ENCODE measurements around the gene LAMB4.

DNA sequence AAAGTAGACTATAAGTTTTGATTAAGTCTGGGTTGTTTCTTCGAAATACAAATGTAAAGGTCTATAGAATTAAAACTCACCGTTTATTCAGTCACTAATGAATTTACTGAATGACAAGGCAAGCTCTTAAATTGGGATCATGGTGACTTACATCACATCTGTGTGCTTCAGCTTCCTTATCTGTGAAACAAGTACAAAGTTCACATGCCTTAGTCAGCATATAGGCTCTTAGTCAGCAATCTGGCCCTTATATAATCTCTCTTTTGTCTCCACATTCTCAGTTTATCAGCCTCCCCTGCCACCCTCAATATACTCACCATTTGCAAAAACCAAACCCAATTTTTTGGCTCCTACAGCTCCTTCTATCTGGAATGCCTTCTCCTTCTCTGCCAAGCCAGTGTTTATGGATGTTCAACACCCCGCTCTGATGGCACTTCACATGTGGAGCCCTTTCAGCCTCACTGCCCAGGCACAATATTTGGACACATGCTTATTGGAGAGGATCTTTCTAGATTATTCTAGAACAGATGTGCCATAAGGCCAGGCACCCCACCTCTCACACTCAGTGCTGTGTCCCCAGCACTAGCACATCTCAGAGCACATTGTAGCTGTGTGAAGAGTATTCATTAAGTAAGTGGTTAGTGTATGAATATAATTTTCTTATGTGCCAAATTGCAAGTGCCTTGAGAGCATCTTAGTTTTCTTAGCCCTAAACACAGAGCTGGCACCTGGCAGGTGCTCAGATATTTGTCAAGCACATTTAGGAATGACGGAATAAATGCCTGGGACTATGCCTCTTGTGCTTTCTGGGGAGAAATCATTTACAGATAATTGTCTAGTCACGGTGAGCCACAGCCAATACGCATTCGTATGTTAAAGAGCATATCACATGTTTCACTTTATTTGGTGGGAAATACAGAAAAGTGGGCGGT, 117.4 kb downstream of the LAMB4 start:
- no peak for TF ChIP-seq TAF1 (IDR thresholded peaks at IDR 0.05; ENCODE audit: borderline replicate concordance, low read depth, low read length)
- TF ChIP-seq SMC3 (IDR thresholded peaks at IDR 0.05; ENCODE audit: low read depth, low read length): no peak
- TF ChIP-seq, protein P1, sequence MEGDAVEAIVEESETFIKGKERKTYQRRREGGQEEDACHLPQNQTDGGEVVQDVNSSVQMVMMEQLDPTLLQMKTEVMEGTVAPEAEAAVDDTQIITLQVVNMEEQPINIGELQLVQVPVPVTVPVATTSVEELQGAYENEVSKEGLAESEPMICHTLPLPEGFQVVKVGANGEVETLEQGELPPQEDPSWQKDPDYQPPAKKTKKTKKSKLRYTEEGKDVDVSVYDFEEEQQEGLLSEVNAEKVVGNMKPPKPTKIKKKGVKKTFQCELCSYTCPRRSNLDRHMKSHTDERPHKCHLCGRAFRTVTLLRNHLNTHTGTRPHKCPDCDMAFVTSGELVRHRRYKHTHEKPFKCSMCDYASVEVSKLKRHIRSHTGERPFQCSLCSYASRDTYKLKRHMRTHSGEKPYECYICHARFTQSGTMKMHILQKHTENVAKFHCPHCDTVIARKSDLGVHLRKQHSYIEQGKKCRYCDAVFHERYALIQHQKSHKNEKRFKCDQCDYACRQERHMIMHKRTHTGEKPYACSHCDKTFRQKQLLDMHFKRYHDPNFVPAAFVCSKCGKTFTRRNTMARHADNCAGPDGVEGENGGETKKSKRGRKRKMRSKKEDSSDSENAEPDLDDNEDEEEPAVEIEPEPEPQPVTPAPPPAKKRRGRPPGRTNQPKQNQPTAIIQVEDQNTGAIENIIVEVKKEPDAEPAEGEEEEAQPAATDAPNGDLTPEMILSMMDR (IDR thresholded peaks at IDR 0.05): no peak
- no peak for TF ChIP-seq YY1 (IDR thresholded peaks at IDR 0.05; ENCODE audit: low read depth)
- TF ChIP-seq RFX5 (IDR thresholded peaks at IDR 0.05; ENCODE audit: low read length): no peak
- no peak for TF ChIP-seq NRF1 (IDR thresholded peaks at IDR 0.05; ENCODE audit: low read depth, low read length)
- TF ChIP-seq POLR2AphosphoS5 (IDR thresholded peaks at IDR 0.05; ENCODE audit: low read depth, low read length): no peak
- TF ChIP-seq RAD21 (IDR thresholded peaks at IDR 0.05; ENCODE audit: low read length): no peak
- TF ChIP-seq FOXM1 (IDR thresholded peaks at IDR 0.05; ENCODE audit: low read depth): no peak
- TF ChIP-seq RXRA (IDR thresholded peaks at IDR 0.05; ENCODE audit: borderline replicate concordance, low read depth): no peak
- TF ChIP-seq, protein P2, sequence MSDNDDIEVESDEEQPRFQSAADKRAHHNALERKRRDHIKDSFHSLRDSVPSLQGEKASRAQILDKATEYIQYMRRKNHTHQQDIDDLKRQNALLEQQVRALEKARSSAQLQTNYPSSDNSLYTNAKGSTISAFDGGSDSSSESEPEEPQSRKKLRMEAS (IDR thresholded peaks at IDR 0.05; ENCODE audit: low read depth): no peak
- no peak for TF ChIP-seq TEAD4 (IDR thresholded peaks at IDR 0.05; ENCODE audit: borderline replicate concordance, insufficient read depth)
- no peak for TF ChIP-seq EP300 (IDR thresholded peaks at IDR 0.05; ENCODE audit: borderline replicate concordance in 1 of 2, low read depth in 1 of 2, low read length in 1 of 2)
- TF ChIP-seq, protein P3, sequence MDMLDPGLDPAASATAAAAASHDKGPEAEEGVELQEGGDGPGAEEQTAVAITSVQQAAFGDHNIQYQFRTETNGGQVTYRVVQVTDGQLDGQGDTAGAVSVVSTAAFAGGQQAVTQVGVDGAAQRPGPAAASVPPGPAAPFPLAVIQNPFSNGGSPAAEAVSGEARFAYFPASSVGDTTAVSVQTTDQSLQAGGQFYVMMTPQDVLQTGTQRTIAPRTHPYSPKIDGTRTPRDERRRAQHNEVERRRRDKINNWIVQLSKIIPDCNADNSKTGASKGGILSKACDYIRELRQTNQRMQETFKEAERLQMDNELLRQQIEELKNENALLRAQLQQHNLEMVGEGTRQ (IDR thresholded peaks at IDR 0.05; ENCODE audit: borderline replicate concordance, low read depth, low read length): no peak
